Epithelial cell of esophagus (primary cell): ENCODE results near the gene CLDN19.

Experiments used
- DNase-seq: peaks from one replicate; pipeline ENCODE4 v3.0.0; 2010; ENCODE audit warnings: low read depth
- H3K4me3 ChIP-seq: 2 replicates; pipeline ENCODE4 v1.5.1; 2011; ENCODE audit warnings: mild to moderate bottlenecking, low read length, control low read depth
- TF ChIP-seq, protein P1 (sequence below): IDR thresholded peaks from 2 replicates; pipeline ENCODE4 v1.5.1; 2011; ENCODE audit warnings: low read depth, mild to moderate bottlenecking, low read length, control low read depth, inconsistent platforms; ENCODE audit not compliant: insufficient read depth; ENCODE audit errors: missing control alignments

Gene CLDN19, protein sequence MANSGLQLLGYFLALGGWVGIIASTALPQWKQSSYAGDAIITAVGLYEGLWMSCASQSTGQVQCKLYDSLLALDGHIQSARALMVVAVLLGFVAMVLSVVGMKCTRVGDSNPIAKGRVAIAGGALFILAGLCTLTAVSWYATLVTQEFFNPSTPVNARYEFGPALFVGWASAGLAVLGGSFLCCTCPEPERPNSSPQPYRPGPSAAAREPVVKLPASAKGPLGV

DNA sequence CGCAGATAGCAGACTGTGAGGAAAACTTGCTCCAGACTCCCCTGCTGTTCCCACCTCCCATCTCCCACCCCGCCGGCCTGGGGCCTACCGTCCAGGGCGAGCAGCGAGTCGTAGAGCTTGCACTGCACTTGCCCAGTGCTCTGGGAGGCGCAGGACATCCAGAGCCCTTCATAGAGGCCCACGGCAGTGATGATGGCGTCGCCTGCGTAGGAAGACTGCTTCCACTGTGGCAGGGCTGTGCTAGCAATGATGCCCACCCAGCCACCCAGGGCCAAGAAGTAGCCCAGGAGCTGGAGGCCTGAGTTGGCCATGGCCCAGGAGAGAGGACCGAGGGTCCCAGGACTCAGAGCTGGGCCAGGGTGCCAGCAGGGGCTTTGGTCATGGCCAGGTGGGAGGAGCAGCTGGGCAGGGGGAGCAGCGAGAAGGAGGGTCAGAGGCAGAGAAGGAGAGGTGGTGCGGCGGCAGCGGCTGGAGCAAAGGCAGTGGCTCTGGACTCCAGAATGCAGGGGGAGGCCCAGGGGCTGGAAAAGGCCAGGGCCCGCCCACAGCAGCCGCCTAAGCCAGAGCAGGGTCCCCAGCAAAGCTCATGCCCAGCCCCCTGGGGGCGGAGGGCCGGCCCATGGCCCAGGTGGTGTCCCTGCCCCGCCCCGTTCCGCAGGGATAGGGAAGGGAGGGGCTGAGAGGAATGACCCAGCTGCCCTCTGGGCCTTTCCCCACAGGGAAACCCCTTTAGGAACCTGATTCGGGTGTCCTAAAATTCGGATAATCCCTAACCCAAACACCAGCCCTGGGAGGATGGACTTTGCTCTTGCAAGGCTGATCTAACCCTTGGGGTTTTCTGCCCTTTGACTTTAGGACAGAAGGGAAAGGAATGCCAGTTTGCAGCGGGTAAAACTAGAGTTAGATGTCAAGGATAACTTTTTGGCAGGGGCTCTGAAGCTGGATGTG, at the start of gene CLDN19:
TSS of gene CLDN19 (minus strand) at position 484 of the 948 bp plus-strand sequence. CDS start at position 311, 173 bp downstream.
- DNase-seq = no peak
- no peak within 1 kb of the TSS for H3K4me3 ChIP-seq
- TF ChIP-seq, protein P1, sequence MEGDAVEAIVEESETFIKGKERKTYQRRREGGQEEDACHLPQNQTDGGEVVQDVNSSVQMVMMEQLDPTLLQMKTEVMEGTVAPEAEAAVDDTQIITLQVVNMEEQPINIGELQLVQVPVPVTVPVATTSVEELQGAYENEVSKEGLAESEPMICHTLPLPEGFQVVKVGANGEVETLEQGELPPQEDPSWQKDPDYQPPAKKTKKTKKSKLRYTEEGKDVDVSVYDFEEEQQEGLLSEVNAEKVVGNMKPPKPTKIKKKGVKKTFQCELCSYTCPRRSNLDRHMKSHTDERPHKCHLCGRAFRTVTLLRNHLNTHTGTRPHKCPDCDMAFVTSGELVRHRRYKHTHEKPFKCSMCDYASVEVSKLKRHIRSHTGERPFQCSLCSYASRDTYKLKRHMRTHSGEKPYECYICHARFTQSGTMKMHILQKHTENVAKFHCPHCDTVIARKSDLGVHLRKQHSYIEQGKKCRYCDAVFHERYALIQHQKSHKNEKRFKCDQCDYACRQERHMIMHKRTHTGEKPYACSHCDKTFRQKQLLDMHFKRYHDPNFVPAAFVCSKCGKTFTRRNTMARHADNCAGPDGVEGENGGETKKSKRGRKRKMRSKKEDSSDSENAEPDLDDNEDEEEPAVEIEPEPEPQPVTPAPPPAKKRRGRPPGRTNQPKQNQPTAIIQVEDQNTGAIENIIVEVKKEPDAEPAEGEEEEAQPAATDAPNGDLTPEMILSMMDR = no peak

DNA sequence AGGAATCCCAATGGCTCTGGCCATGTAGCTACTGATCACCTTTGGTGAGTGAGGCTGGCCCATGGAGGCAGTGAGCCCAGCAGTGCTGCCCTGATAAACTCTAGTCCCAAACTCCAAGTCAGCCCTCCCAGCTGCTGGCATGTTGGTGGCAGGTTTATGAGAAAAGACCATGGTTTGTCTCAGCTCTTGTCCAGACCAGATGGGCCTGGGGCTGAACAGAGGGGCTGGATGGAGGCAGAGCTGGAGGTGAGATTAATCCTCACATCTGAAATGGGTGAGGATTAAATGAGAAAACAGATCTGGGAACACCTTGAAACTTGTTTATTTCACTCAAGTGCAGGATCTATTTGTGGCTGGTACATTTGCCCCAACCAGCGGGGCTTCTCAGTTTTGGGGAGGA, 48.0 kb upstream of the CLDN19 start:
- TF ChIP-seq, protein P1 = no peak
- H3K4me3 ChIP-seq = no peak overlapping the region
- DNase-seq = no peak

DNA sequence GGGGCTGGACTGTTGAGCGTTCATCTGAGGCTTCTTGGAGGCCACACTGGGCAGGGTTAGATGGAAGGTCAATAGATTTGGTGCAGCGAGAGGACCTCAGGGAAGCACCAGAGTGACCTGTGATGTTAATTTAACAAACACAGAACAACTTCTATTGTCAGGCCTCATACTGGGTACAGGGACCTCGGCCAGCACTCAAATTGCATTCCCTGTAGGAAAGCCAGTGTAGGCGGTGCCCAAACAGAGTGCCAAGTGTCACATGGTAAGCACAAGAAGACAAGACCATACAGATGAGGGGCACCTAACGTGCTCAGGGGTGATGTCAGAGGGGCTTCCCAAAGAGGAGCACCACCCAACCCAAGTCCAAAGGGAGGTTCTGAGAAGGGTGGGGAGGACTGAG, 46.1 kb upstream of the CLDN19 start:
- TF ChIP-seq, protein P1 = no peak
- H3K4me3 ChIP-seq = no peak overlapping the region
- no peak for DNase-seq

DNA sequence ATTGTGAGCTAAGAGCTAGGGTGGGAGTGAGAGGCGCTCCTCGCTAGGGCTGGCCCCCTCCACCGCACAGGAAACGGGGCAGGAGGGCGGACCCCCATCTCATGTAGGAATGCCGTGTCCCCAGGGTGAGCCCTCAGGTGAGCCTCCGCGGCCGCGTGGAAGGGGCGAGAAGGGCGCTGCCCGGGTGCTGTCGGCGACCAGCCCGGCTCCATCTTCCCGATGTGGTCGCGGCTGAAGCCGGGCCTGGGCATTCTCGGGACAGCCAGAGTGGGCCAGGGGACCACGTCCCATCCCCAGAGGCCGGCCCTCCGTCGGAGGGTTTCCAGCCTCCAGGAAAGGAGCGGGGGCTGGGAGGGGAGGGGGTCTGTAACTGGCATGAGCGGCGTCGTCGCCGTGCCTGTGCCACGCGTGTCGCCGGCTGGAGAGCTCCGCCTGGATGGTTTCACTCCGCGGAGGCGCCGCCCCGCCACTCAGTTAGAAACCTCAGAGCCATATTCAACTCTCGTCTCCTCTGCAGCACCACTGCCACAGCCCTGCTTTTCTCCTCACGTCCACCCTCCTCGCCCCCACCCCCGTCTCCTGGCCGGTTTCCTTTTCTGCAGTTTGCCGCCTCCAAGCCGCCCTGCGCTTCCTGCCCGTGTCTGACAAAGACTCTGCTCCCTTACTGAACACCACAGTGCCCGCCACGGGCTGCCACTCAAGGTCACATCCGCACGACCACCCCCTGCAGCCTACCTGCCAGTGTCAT, 45.1 kb upstream of the CLDN19 start, which contains the start of gene TMEM269:
TSS of gene TMEM269 (plus strand) at position 46 of the 748 bp plus-strand sequence. CDS start 4,903 bp downstream, outside the sequence.
- DNase-seq = no peak
- TF ChIP-seq, protein P1 = no peak

DNA sequence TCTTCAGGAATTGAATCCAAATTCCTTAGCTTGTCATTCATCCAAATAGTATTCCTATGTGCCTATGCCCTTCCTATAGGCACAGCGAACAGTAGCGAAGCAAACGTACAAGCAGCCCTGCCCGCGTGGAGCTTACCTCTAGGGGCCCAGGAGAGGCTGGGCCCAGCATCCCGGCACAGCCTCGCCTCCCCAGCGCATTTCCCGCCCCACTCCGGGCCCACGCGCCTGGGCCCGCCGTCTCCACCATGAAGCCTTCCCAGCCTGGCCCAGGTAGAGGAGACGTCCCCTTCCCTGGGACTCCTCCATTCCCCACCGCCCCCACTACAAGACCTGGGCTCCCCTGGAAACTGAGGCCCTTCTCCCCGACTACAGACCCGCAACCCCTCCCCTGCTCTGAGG, 44.5 kb upstream of the CLDN19 start:
- TF ChIP-seq, protein P1 = no peak
- no peak for DNase-seq
- no peak overlapping the region for H3K4me3 ChIP-seq

More for the DNA sequence above, 45.1 kb upstream of the CLDN19 start, which contains the start of gene TMEM269:
- peak within 1 kb of the TSS; percentile 22 for H3K4me3 ChIP-seq

DNA sequence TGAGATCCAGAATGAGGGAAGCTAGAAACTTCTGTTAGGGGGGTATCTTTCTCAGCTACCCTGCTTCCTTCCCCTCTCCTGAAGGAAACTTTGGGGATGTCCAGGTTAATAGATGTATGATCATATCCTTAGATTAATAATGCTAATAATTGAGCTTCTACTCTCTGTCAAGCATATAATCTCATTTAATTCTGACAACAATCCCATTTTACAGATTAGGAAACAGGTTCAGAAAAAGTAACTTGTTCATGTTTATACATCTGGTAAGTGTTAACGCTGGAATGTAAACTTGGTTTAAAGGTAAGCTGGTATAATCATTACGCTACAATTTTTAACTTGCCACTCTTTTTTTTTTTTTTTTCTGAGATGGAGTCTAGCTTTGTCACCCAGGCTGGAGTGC, 43.1 kb upstream of the CLDN19 start:
- no peak overlapping the region for H3K4me3 ChIP-seq
- TF ChIP-seq, protein P1 = no peak
- no peak for DNase-seq
